HCT116 (cell line): ENCODE data around the gene UVSSA. TPM values are rescaled to one million over a fixed set of nuclear protein-coding genes. Genes with fewer than 3 reads are reported as not detected.

Experiments
- ATAC-seq: fragments of 200-7000 bp; cut with Tn5 transposase; 2 replicates; pipeline ENCODE4 v1.9.1; 2020; ENCODE audit warnings: mild to moderate bottlenecking, moderate library complexity
- BruUV-seq: library from RNA; stranded (reverse); fragments of 400-500 nt; replicated peaks from 2 replicates; lab custom pipeline; 2021; lab: Mats Ljungman, UMichigan
- CTCF ChIA-PET: fragments of 300-600 bp; sonication (Branson Sonifier 250); formaldehyde crosslinking; loops from one replicate; lab custom pipeline; 2021; ENCODE audit warnings: antibody characterized with exemption; lab: Charles Lee
- POLR2A ChIA-PET: fragments of 300-600, 350-600 bp; sonication (Branson Sonifier 250); formaldehyde crosslinking; loops from one replicate; lab custom pipeline; 2021; ENCODE audit warnings: antibody characterized with exemption; lab: Charles Lee
- RAD21 ChIA-PET, 2 experiments: fragments of 300-600 bp; sonication (Branson Sonifier 250); formaldehyde crosslinking; loops; one replicate each; lab custom pipeline; 2023; ENCODE audit warnings: low total read pairs in 2 of 2; ENCODE audit not compliant: uncharacterized antibody in 2 of 2, unreplicated experiment in 2 of 2, low non-redundant PET in 1 of 2; lab: Charles Lee
- DNase-seq: peaks from one replicate; pipeline ENCODE4 v3.0.0-alpha.2; 2010; ENCODE audit warnings: low read depth, low spot score
- H2AFZ ChIP-seq: fragments of 200-600 bp; shearing (Covaris generic), sonication (generic); 2 replicates; pipeline ENCODE4 v1.6.1; 2017; ENCODE audit warnings: low read depth, mixed run types, mixed read lengths, antibody characterized with exemption, low read length; ENCODE audit not compliant: poor library complexity, severe bottlenecking
- H3K27ac ChIP-seq: 2 replicates; pipeline ENCODE4 v1.5.1; 2012; ENCODE audit warnings: low read depth, low read length
- H3K27me3 ChIP-seq: fragments of 200-600 bp; sonication (generic); 2 replicates; pipeline ENCODE4 v1.6.1; 2016; ENCODE audit warnings: mixed run types, low read length, mixed read lengths; ENCODE audit not compliant: insufficient read depth
- H3K36me3 ChIP-seq, 2 experiments: fragments of 200-500 bp in 1 of 2; fragments of 200-600 bp in 1 of 2; sonication (Bioruptor generic) in 1 of 2; sonication (generic) in 1 of 2; 2 replicates each; pipeline versions ENCODE4 v1.5.1 to v1.6.1; 2014 to 2016; ENCODE audit warnings: low read length in 2 of 2, inconsistent platforms in 1 of 2, mixed read lengths in 1 of 2, mixed run types in 1 of 2; ENCODE audit not compliant: insufficient read depth in 2 of 2, control insufficient read depth in 1 of 2
- H3K4me1 ChIP-seq, 2 experiments: fragments of 200-600 bp in 1 of 2; sonication (generic) in 1 of 2; 2 replicates each; pipeline versions ENCODE4 v1.5.1 to v1.6.1; 2012 to 2017; ENCODE audit warnings: low read length in 2 of 2, inconsistent platforms in 1 of 2, mild to moderate bottlenecking in 1 of 2, mixed read lengths in 1 of 2, mixed run types in 1 of 2, moderate library complexity in 1 of 2; ENCODE audit not compliant: insufficient read depth in 2 of 2, control insufficient read depth in 1 of 2
- H3K4me2 ChIP-seq: fragments of 200-600 bp; sonication (generic); 2 replicates; pipeline ENCODE4 v1.6.1; 2017; ENCODE audit warnings: mixed run types, low read length, mixed read lengths
- H3K4me3 ChIP-seq, 2 experiments: fragments of 200-600 bp in 1 of 2; sonication (generic) in 1 of 2; replicated peaks in 1 of 2; 2 replicates each; pipeline ENCODE4 v1.5.1; 2011 to 2016; ENCODE audit warnings: low read length in 2 of 2, control low read depth in 1 of 2, low read depth in 1 of 2, mild to moderate bottlenecking in 1 of 2, mixed read lengths in 1 of 2, mixed run types in 1 of 2
- H3K79me2 ChIP-seq: fragments of 200-600 bp; sonication (generic); 2 replicates; pipeline ENCODE4 v1.6.1; 2017; ENCODE audit warnings: mild to moderate bottlenecking, mixed run types, low read length, moderate library complexity, mixed read lengths; ENCODE audit not compliant: insufficient read depth
- H3K9ac ChIP-seq: fragments of 200-600 bp; sonication (generic); 2 replicates; pipeline ENCODE4 v1.6.1; 2016; ENCODE audit warnings: low read length, mixed read lengths
- H3K9me2 ChIP-seq: fragments of 200-600 bp; sonication (generic), shearing (Covaris generic); 2 replicates; pipeline ENCODE4 v1.6.1; 2017; ENCODE audit warnings: mixed run types, mild to moderate bottlenecking, moderate library complexity; ENCODE audit not compliant: insufficient read depth
- H3K9me3 ChIP-seq, 2 experiments: fragments of 200-500 bp in 1 of 2; fragments of 200-600 bp in 1 of 2; sonication (Bioruptor generic) in 1 of 2; sonication (generic) in 1 of 2; 2 replicates each; pipeline ENCODE4 v1.6.1; 2014 to 2017; ENCODE audit warnings: low read length in 2 of 2, mixed read lengths in 2 of 2, inconsistent platforms in 1 of 2, low read depth in 1 of 2, mild to moderate bottlenecking in 1 of 2, mixed run types in 1 of 2, moderate library complexity in 1 of 2; ENCODE audit not compliant: control insufficient read depth in 1 of 2, insufficient read depth in 1 of 2
- H4K20me1 ChIP-seq: fragments of 200-600 bp; sonication (generic), shearing (Covaris generic); 2 replicates; pipeline ENCODE4 v1.6.1; 2017; ENCODE audit warnings: mixed run types, mild to moderate bottlenecking, moderate library complexity; ENCODE audit not compliant: insufficient read depth
- CBX3 ChIP-seq: IDR thresholded peaks from 2 replicates; pipeline ENCODE4 v1.6.1; 2012; ENCODE audit warnings: low read depth
- CEBPB ChIP-seq: IDR thresholded peaks from 2 replicates; pipeline ENCODE4 v1.6.1; 2012; ENCODE audit warnings: low read depth
- EGR1 ChIP-seq: IDR thresholded peaks from 2 replicates; pipeline ENCODE4 v1.6.1; 2012; ENCODE audit warnings: low read depth
- ELF1 ChIP-seq: IDR thresholded peaks from 2 replicates; pipeline ENCODE4 v1.6.1; 2012; ENCODE audit warnings: low read depth, borderline replicate concordance
- EZH2 ChIP-seq: fragments of 200-600 bp; sonication (generic); IDR thresholded peaks from 2 replicates; pipeline ENCODE4 v1.6.1; 2017; ENCODE audit warnings: antibody characterized with exemption, mixed run types
- EZH2phosphoT487 ChIP-seq: fragments of 200-600 bp; IDR thresholded peaks from 2 replicates; pipeline ENCODE4 v1.6.1; 2018; ENCODE audit warnings: antibody characterized with exemption, borderline replicate concordance
- FOSL1 ChIP-seq: IDR thresholded peaks from 2 replicates; pipeline ENCODE4 v1.6.1; 2012; ENCODE audit warnings: low read depth
- JUND ChIP-seq: IDR thresholded peaks from 2 replicates; pipeline ENCODE4 v1.6.1; 2012
- POLR2AphosphoS5 ChIP-seq: IDR thresholded peaks from 2 replicates; pipeline ENCODE4 v1.6.1; 2011; ENCODE audit warnings: mild to moderate bottlenecking, low read depth, low read length, moderate library complexity
- RAD21 ChIP-seq: IDR thresholded peaks from 2 replicates; pipeline ENCODE4 v1.6.1; 2012; ENCODE audit warnings: low read depth, mild to moderate bottlenecking
- SIN3A ChIP-seq: IDR thresholded peaks from 2 replicates; pipeline ENCODE4 v1.6.1; 2012; ENCODE audit warnings: low read depth
- SRF ChIP-seq: IDR thresholded peaks from 2 replicates; pipeline ENCODE4 v1.6.1; 2012; ENCODE audit warnings: low read depth
- ZFX ChIP-seq: fragments of 450-650 bp; IDR thresholded peaks from 2 replicates; pipeline ENCODE4 v1.6.1; 2017
- ZNF274 ChIP-seq: fragments of 200-500 bp; sonication (Bioruptor generic); IDR thresholded peaks from 2 replicates; pipeline ENCODE4 v1.6.1; 2014; ENCODE audit warnings: mild to moderate bottlenecking, low read depth, low read length, inconsistent platforms
- intact Hi-C: fragments of 100-400 bp; cut with micrococcal nuclease; formaldehyde crosslinking; loops from 2 replicates; pipeline ENCODE4 v1.10.0; 2022
- total RNA-seq: library from RNA; stranded (reverse); gene quantifications from one replicate; pipeline ENCODE4 v1.2.1, GENCODE V29; 2021; ENCODE audit not compliant: unreplicated experiment
- TF ChIP-seq, protein P1 (sequence below), 3 experiments: fragments of 200-600 bp in 1 of 3; sonication (generic) in 1 of 3; IDR thresholded peaks in 2 of 3; conservative IDR thresholded peaks in 1 of 3; 2 replicates each; pipeline ENCODE4 v1.5.1; 2012 to 2017; ENCODE audit warnings: low read depth in 2 of 3, low read length in 2 of 3, antibody characterized with exemption in 1 of 3, borderline replicate concordance in 1 of 3, control low read depth in 1 of 3, mild to moderate bottlenecking in 1 of 3, mixed read lengths in 1 of 3, mixed run types in 1 of 3, moderate library complexity in 1 of 3; ENCODE audit not compliant: insufficient read depth in 1 of 3
- TF ChIP-seq, protein P2 (sequence below): IDR thresholded peaks from 2 replicates; pipeline ENCODE4 v1.6.1; 2012
- TF ChIP-seq, protein P3 (sequence below): IDR thresholded peaks from 2 replicates; pipeline ENCODE4 v1.6.1; 2012; ENCODE audit warnings: low read depth

Gene UVSSA
- total RNA-seq, 1 experiment from 2014 or later, result 30.5 TPM

DNA sequence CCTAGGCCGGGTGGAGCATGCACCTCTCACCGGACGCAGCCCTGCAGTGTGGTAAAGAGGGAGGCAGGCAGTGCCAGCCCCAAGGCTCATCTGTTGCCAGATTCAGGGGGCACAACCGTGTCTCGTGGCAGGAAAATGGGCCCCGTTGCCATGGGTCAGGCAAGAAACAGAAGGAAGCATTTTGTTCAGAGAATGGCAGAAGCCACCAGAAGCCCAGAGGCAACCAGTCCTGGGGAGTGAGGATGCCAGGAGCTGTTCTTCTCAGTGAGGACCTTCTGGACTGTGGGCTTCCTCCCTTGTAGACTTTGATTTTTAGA lies 12.5 kb upstream of the UVSSA start:
- H3K9me2 ChIP-seq, result no peaks in the 10 kb centered on the region
- ChIA-PET POLR2A (no interaction called here), CTCF (no interaction called here), RAD21 (no interaction called here)
- peaks cover 9 to 30% of the 10 kb centered on the region in 2 experiments; a peak in 3 of 4 replicates for H3K4me1 ChIP-seq
- no peaks in the 10 kb centered on the region for H3K9me3 ChIP-seq
- intact Hi-C loops, result no loop called here
- peaks cover 16 to 35% of the 10 kb centered on the region in 2 experiments for H3K36me3 ChIP-seq
- no peak for DNase-seq
- no peak overlapping the region for H2AFZ ChIP-seq
- H3K4me3 ChIP-seq, result no peak overlapping the region
- H4K20me1 ChIP-seq, result no peaks in the 10 kb centered on the region
- ATAC-seq, result no peak
- H3K79me2 ChIP-seq, result peaks cover 24% of the 10 kb centered on the region
- H3K27ac ChIP-seq, result no peak overlapping the region
- no TSS peak for BruUV-seq
- H3K4me2 ChIP-seq, result no peak overlapping the region
- H3K27me3 ChIP-seq, result no peaks in the 10 kb centered on the region
- TF ChIP-seq SRF, result no peak
- TF ChIP-seq, protein P1, sequence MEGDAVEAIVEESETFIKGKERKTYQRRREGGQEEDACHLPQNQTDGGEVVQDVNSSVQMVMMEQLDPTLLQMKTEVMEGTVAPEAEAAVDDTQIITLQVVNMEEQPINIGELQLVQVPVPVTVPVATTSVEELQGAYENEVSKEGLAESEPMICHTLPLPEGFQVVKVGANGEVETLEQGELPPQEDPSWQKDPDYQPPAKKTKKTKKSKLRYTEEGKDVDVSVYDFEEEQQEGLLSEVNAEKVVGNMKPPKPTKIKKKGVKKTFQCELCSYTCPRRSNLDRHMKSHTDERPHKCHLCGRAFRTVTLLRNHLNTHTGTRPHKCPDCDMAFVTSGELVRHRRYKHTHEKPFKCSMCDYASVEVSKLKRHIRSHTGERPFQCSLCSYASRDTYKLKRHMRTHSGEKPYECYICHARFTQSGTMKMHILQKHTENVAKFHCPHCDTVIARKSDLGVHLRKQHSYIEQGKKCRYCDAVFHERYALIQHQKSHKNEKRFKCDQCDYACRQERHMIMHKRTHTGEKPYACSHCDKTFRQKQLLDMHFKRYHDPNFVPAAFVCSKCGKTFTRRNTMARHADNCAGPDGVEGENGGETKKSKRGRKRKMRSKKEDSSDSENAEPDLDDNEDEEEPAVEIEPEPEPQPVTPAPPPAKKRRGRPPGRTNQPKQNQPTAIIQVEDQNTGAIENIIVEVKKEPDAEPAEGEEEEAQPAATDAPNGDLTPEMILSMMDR (IDR thresholded peaks at IDR 0.05 in 2 of 3, conservative IDR thresholded peaks at IDR 0.05 in 1 of 3; ENCODE audit: borderline replicate concordance in 1 of 3, insufficient read depth in 1 of 3, low read depth in 2 of 3, low read length in 2 of 3), result no peak
- TF ChIP-seq ZNF274, result no peak
- TF ChIP-seq CEBPB, result no peak
- no peak for TF ChIP-seq ELF1
- TF ChIP-seq, protein P2, sequence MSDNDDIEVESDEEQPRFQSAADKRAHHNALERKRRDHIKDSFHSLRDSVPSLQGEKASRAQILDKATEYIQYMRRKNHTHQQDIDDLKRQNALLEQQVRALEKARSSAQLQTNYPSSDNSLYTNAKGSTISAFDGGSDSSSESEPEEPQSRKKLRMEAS, result no peak
- TF ChIP-seq EZH2phosphoT487, result no peak
- TF ChIP-seq CBX3, result no peak
- TF ChIP-seq EGR1, result no peak
- TF ChIP-seq SIN3A, result no peak
- TF ChIP-seq POLR2AphosphoS5, result no peak
- no peak for TF ChIP-seq JUND
- TF ChIP-seq RAD21, result no peak
- no peak for TF ChIP-seq EZH2
- no peak for TF ChIP-seq ZFX
- TF ChIP-seq FOSL1, result no peak
- TF ChIP-seq, protein P3, sequence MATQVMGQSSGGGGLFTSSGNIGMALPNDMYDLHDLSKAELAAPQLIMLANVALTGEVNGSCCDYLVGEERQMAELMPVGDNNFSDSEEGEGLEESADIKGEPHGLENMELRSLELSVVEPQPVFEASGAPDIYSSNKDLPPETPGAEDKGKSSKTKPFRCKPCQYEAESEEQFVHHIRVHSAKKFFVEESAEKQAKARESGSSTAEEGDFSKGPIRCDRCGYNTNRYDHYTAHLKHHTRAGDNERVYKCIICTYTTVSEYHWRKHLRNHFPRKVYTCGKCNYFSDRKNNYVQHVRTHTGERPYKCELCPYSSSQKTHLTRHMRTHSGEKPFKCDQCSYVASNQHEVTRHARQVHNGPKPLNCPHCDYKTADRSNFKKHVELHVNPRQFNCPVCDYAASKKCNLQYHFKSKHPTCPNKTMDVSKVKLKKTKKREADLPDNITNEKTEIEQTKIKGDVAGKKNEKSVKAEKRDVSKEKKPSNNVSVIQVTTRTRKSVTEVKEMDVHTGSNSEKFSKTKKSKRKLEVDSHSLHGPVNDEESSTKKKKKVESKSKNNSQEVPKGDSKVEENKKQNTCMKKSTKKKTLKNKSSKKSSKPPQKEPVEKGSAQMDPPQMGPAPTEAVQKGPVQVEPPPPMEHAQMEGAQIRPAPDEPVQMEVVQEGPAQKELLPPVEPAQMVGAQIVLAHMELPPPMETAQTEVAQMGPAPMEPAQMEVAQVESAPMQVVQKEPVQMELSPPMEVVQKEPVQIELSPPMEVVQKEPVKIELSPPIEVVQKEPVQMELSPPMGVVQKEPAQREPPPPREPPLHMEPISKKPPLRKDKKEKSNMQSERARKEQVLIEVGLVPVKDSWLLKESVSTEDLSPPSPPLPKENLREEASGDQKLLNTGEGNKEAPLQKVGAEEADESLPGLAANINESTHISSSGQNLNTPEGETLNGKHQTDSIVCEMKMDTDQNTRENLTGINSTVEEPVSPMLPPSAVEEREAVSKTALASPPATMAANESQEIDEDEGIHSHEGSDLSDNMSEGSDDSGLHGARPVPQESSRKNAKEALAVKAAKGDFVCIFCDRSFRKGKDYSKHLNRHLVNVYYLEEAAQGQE, result no peak
- TF ChIP-seq, all 23 proteins: peak for 0
- H3K9ac ChIP-seq, result no peak overlapping the region
